SK-N-SH treated with all-trans-retinoic acid at 6 μM for 48 hours (cell line): ENCODE results near the gene GSG1L.

Source experiments
- BACH2 ChIP-seq: fragments of 250-450 bp; sonication (Bioruptor Pico); IDR thresholded peaks from 2 replicates; pipeline ENCODE4 v1.9.0; 2021; ENCODE audit warnings: mild to moderate bottlenecking, borderline replicate concordance
- CSDC2 ChIP-seq: fragments of 250-450 bp; sonication (Bioruptor Pico); IDR thresholded peaks from 2 replicates; pipeline ENCODE4 v1.5.0; 2020; ENCODE audit warnings: mild to moderate bottlenecking, moderate library complexity
- OSR1 ChIP-seq: fragments of 250-450 bp; sonication (Bioruptor Pico); IDR thresholded peaks from 2 replicates; pipeline ENCODE4 v1.8.0; 2022; ENCODE audit warnings: moderate library complexity, mild to moderate bottlenecking, inconsistent platforms
- RARB ChIP-seq: fragments of 250-450 bp; sonication (Bioruptor Pico); IDR thresholded peaks from 2 replicates; pipeline ENCODE4 v1.8.0; 2021; ENCODE audit warnings: mild to moderate bottlenecking, moderate library complexity
- TOX ChIP-seq: fragments of 250-450 bp; sonication (Bioruptor Pico); IDR thresholded peaks from 2 replicates; pipeline ENCODE4 v1.8.0; 2021; ENCODE audit warnings: mild to moderate bottlenecking, moderate library complexity, borderline replicate concordance
- ZFP30 ChIP-seq: fragments of 450-650 bp; formaldehyde crosslinking; IDR thresholded peaks from 2 replicates; pipeline ENCODE4 v1.5.0; 2022; ENCODE audit warnings: mild to moderate bottlenecking, moderate library complexity
- ZNF565 ChIP-seq: fragments of 450-650 bp; formaldehyde crosslinking; conservative IDR thresholded peaks from 2 replicates; pipeline ENCODE4 v1.5.0; 2020; ENCODE audit warnings: low read depth, mild to moderate bottlenecking, moderate library complexity
- ZNF8 ChIP-seq: fragments of 450-650 bp; formaldehyde crosslinking; IDR thresholded peaks from 2 replicates; pipeline ENCODE4 v1.5.0; 2020; ENCODE audit warnings: mild to moderate bottlenecking, moderate library complexity
- TF ChIP-seq, protein P1 (sequence below): fragments of 250-450 bp; sonication (Bioruptor Pico); IDR thresholded peaks from 2 replicates; pipeline ENCODE4 v1.8.0; 2020; ENCODE audit warnings: mild to moderate bottlenecking, moderate library complexity, borderline replicate concordance
- TF ChIP-seq, protein P2 (sequence below): fragments of 250-450 bp; sonication (Bioruptor Pico); IDR thresholded peaks from 2 replicates; pipeline ENCODE4 v1.5.1; 2020; ENCODE audit warnings: low read depth, mild to moderate bottlenecking, moderate library complexity

GRCh38 chr16:27798241-27798640 is 265.3 kb downstream of the GSG1L start:
- TF ChIP-seq ZFP30 (CRISPR knock-in tag), result no peak
- TF ChIP-seq RARB (CRISPR knock-in tag), result no peak
- TF ChIP-seq ZNF565 (CRISPR knock-in tag), result no peak
- TF ChIP-seq ZNF8 (CRISPR knock-in tag), result no peak
- TF ChIP-seq, protein P1, sequence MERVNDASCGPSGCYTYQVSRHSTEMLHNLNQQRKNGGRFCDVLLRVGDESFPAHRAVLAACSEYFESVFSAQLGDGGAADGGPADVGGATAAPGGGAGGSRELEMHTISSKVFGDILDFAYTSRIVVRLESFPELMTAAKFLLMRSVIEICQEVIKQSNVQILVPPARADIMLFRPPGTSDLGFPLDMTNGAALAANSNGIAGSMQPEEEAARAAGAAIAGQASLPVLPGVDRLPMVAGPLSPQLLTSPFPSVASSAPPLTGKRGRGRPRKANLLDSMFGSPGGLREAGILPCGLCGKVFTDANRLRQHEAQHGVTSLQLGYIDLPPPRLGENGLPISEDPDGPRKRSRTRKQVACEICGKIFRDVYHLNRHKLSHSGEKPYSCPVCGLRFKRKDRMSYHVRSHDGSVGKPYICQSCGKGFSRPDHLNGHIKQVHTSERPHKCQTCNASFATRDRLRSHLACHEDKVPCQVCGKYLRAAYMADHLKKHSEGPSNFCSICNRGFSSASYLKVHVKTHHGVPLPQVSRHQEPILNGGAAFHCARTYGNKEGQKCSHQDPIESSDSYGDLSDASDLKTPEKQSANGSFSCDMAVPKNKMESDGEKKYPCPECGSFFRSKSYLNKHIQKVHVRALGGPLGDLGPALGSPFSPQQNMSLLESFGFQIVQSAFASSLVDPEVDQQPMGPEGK, result no peak
- TF ChIP-seq TOX (CRISPR knock-in tag), result no peak
- TF ChIP-seq CSDC2 (CRISPR knock-in tag), result no peak
- no peak for TF ChIP-seq BACH2 (CRISPR knock-in tag)
- TF ChIP-seq OSR1 (CRISPR knock-in tag), result no peak
- TF ChIP-seq, protein P2, sequence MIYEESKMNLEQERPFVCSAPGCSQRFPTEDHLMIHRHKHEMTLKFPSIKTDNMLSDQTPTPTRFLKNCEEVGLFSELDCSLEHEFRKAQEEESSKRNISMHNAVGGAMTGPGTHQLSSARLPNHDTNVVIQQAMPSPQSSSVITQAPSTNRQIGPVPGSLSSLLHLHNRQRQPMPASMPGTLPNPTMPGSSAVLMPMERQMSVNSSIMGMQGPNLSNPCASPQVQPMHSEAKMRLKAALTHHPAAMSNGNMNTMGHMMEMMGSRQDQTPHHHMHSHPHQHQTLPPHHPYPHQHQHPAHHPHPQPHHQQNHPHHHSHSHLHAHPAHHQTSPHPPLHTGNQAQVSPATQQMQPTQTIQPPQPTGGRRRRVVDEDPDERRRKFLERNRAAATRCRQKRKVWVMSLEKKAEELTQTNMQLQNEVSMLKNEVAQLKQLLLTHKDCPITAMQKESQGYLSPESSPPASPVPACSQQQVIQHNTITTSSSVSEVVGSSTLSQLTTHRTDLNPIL (CRISPR knock-in tag), result no peak
